Measurements from ENCODE around the gene CNOT6L. TPM values are rescaled to one million over a fixed set of nuclear protein-coding genes. Genes with fewer than 3 reads are reported as not detected.
A peak's percentile ranks its signal among the peaks of the same experiment; 100 is the strongest.

Gene CNOT6L
- total RNA-seq, 1 donor, result 14.2 TPM

DNA sequence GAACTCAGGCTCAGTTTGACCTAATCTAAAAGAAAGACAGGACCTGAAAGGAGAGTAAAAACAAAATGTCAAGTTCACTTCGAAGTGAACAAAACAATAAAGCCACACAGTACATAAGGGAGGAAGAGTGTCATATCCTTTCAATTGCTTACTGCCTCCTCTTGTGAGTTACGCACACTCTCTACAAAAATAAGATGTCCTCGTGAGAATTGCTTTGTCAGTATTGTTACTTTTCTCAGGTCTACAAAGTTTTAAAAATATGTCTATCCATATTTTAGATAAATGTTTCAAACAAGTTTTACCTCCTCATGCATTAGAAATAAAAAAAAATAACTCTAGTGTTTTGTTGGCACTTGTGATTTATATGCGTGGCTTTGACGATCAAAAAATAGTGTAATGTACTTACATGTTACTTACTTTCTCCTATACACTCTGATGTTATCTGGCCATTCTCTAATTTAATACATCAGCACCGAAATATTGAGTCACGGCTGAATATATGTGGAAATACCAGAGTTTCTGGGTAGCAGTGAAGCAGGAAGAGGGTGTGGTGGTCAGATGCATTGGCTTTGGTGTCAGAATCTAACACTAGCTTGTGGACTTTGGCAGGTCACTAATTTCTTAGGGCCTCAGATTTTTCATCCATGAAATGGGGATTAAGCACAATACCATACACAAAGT is 35.4 kb upstream of the CNOT6L start:
- no peak for TF ChIP-seq CTCF (IDR thresholded peaks at IDR 0.05; ENCODE audit: insufficient read depth, low read depth, low read length)
- DNase-seq (ENCODE audit: low read depth), result no peak

DNA sequence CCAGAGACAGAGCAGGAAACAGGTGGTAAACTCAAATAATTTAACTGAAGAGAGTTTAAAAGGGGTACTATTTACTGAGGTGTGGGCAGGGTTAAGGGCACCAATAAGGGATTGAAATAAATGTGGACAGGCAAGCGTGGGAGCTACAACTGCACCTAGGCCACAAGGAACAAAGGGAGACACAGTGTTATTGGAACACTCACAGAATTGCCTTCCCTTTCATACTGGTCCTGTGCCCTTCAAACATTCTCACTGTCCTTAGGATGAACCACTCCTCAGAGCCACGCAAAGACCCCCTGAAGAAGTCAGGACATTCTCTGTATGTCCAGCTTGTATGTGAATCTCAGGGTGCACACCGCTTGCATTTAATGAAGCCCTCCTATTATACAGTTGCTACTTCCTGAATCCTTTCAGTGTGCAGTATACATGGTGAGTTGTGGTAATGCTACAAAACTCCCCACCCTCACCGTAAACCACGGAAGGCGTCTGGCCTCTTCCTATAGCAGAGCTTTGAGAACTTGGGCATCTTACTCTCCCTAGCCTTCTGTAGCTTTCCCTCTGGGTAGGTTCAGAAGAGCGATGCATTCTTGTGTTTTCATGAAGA is 33.8 kb upstream of the CNOT6L start:
- H3K4me3 ChIP-seq (ENCODE audit: low read depth, low read length), result no peak overlapping the region
- TF ChIP-seq CTCF (IDR thresholded peaks at IDR 0.05; ENCODE audit: insufficient read depth, low read depth, low read length), result no peak
- DNase-seq (ENCODE audit: low read depth), result no peak

More for the DNA sequence above, 35.4 kb upstream of the CNOT6L start:
- H3K4me3 ChIP-seq (ENCODE audit: low read depth, low read length), result no peak overlapping the region

GRCh38 chr4:77849278-77849965 is 30.3 kb upstream of the CNOT6L start:
- DNase-seq (ENCODE audit: low read depth), result peak; percentile 18
- H3K4me3 ChIP-seq (ENCODE audit: low read depth, low read length), result no peak overlapping the region
- TF ChIP-seq CTCF (IDR thresholded peaks at IDR 0.05; ENCODE audit: insufficient read depth, low read depth, low read length), result no peak

GRCh38 chr4:77848508-77848907 is 29.3 kb upstream of the CNOT6L start:
- H3K4me3 ChIP-seq (ENCODE audit: low read depth, low read length), result no peak overlapping the region
- DNase-seq (ENCODE audit: low read depth), result no peak
- no peak for TF ChIP-seq CTCF (IDR thresholded peaks at IDR 0.05; ENCODE audit: insufficient read depth, low read depth, low read length)

GRCh38 chr4:77845929-77846328 is 26.8 kb upstream of the CNOT6L start:
- TF ChIP-seq CTCF (IDR thresholded peaks at IDR 0.05; ENCODE audit: insufficient read depth, low read depth, low read length), result no peak
- no peak for DNase-seq (ENCODE audit: low read depth)
- no peak overlapping the region for H3K4me3 ChIP-seq (ENCODE audit: low read depth, low read length)

- H3K4me3 ChIP-seq (ENCODE audit: low read depth, low read length), result no peak overlapping the region
- no peak for DNase-seq (ENCODE audit: low read depth)
Observed at GRCh38 chr4:77845400-77845799, 26.2 kb upstream of the CNOT6L start.

More at GRCh38 chr4:77845400-77845799, 26.2 kb upstream of the CNOT6L start:
- TF ChIP-seq CTCF (IDR thresholded peaks at IDR 0.05; ENCODE audit: insufficient read depth, low read depth, low read length), result no peak
